Fibroblast of lung (primary cell): ENCODE data around the gene HBP1. TPM values are rescaled to one million over a fixed set of nuclear protein-coding genes. Genes with fewer than 3 reads are reported as not detected.

Experiments
- DNase-seq, 2 donors: peaks; one replicate each; pipeline versions ENCODE4 v3.0.0 to v3.0.0-alpha.2; 2010; ENCODE audit warnings: low read depth in 2 of 2
- H2AFZ ChIP-seq: 2 replicates; pipeline ENCODE4 v1.5.1; 2012; ENCODE audit warnings: low read length, control low read depth, inconsistent platforms
- H3K27ac ChIP-seq: 2 replicates; pipeline ENCODE4 v1.5.1; 2011; ENCODE audit warnings: low read length, control low read depth; ENCODE audit not compliant: insufficient read depth
- H3K27me3 ChIP-seq: 2 replicates; pipeline ENCODE4 v1.5.1; 2011; ENCODE audit warnings: mild to moderate bottlenecking, low read length; ENCODE audit not compliant: control insufficient read depth, insufficient read depth
- H3K36me3 ChIP-seq: 2 replicates; pipeline ENCODE4 v1.5.1; 2011; ENCODE audit warnings: low read length; ENCODE audit not compliant: control insufficient read depth, insufficient read depth
- H3K4me1 ChIP-seq: 2 replicates; pipeline ENCODE4 v1.5.1; 2011; ENCODE audit warnings: low read length; ENCODE audit not compliant: control insufficient read depth, insufficient read depth; ENCODE audit errors: extremely low read depth
- H3K4me2 ChIP-seq: 2 replicates; pipeline ENCODE4 v1.5.1; 2011; ENCODE audit warnings: low read length, control low read depth; ENCODE audit not compliant: insufficient read depth; ENCODE audit errors: extremely low read depth
- H3K4me3 ChIP-seq, 4 experiments: fragments of 200-600 bp in 1 of 4; sonication (generic) in 1 of 4; replicated peaks in 1 of 4; 2 replicates each; pipeline ENCODE4 v1.5.1; 2011 to 2016; ENCODE audit warnings: low read length in 4 of 4, low read depth in 3 of 4, mild to moderate bottlenecking in 3 of 4, control low read depth in 2 of 4, inconsistent platforms in 1 of 4, mixed read lengths in 1 of 4; ENCODE audit not compliant: insufficient read depth in 1 of 4; ENCODE audit errors: control extremely low read depth in 1 of 4
- H3K79me2 ChIP-seq: 2 replicates; pipeline ENCODE4 v1.5.1; 2012; ENCODE audit warnings: mild to moderate bottlenecking, low read length, inconsistent platforms; ENCODE audit not compliant: control insufficient read depth, insufficient read depth
- H3K9ac ChIP-seq: 2 replicates; pipeline ENCODE4 v1.5.1; 2011; ENCODE audit warnings: mild to moderate bottlenecking, low read length, control low read depth; ENCODE audit not compliant: insufficient read depth
- H3K9me3 ChIP-seq: 2 replicates; pipeline ENCODE4 v1.5.1; 2012; ENCODE audit warnings: low read depth, low read length; ENCODE audit not compliant: control insufficient read depth, insufficient read depth
- H4K20me1 ChIP-seq: 2 replicates; pipeline ENCODE4 v1.5.1; 2011; ENCODE audit warnings: low read length; ENCODE audit not compliant: control insufficient read depth, insufficient read depth; ENCODE audit errors: extremely low read depth
- CTCF ChIP-seq, 2 donors: IDR thresholded peaks in 1 of 2; conservative IDR thresholded peaks in 1 of 2; 1 replicate in 1 of 2; 2 replicates in 1 of 2; pipeline ENCODE4 v1.5.1; 2011 to 2012; ENCODE audit warnings: low read length in 2 of 2, control low read depth in 1 of 2, inconsistent platforms in 1 of 2, low read depth in 1 of 2, mild to moderate bottlenecking in 1 of 2
- EZH2 ChIP-seq: IDR thresholded peaks from 2 replicates; pipeline ENCODE4 v1.5.1; 2012; ENCODE audit warnings: low read length, control low read depth, mild to moderate bottlenecking; ENCODE audit errors: missing control alignments
- polyA plus RNA-seq, 2 donors: library from polyadenylated mRNA; depleted of rRNA in 1 of 2; stranded (reverse) in 1 of 2; unstranded in 1 of 2; fragments of >200 nt; gene quantifications; 2 replicates each; pipeline ENCODE4 v1.2.1, GENCODE V29; 2011 to 2012; ENCODE audit warnings: missing spikeins in 1 of 2
- total RNA-seq: library from RNA; depleted of rRNA; stranded (reverse); fragments of >200 nt; gene quantifications from 2 replicates; pipeline ENCODE4 v1.2.1, GENCODE V29; 2014

Gene HBP1
- total and polyA plus RNA-seq, 2 donors (not counting 1 experiment from before 2014, with no cell fraction given) = 72.9 to 122 TPM

GRCh38 chr7:107172276-107173032, 3.7 kb downstream of the HBP1 start:
- Histone ChIP-seq H2AFZ (no peak overlapping the region), H3K4me1 (no peaks in the 10 kb centered on the region), H3K27ac (no peak overlapping the region), H3K4me2 (no peak overlapping the region), H3K27me3 (no peaks in the 10 kb centered on the region), H3K9ac (no peak overlapping the region), H3K9me3 (no peaks in the 10 kb centered on the region), H3K4me3 (no peak overlapping the region), H3K36me3 (no peaks in the 10 kb centered on the region), H4K20me1 (peaks cover 5% of the 10 kb centered on the region), H3K79me2 (peaks cover 57% of the 10 kb centered on the region)
- DNase-seq = no peak
- TF ChIP-seq EZH2 (no peak), CTCF (conservative IDR thresholded peaks at IDR 0.05 in 1 of 2, IDR thresholded peaks at IDR 0.05 in 1 of 2; ENCODE audit: low read depth in 1 of 2, low read length in 2 of 2) (no peak)

- Histone ChIP-seq H4K20me1 (peaks cover 5% of the 10 kb centered on the region), H3K9me3 (no peaks in the 10 kb centered on the region), H3K27ac (no peak overlapping the region), H3K36me3 (no peaks in the 10 kb centered on the region), H2AFZ (no peak overlapping the region), H3K9ac (no peak overlapping the region), H3K4me1 (no peaks in the 10 kb centered on the region), H3K4me3 (no peak overlapping the region), H3K79me2 (peaks cover 62% of the 10 kb centered on the region), H3K27me3 (no peaks in the 10 kb centered on the region), H3K4me2 (no peak overlapping the region)
- DNase-seq = no peak
- TF ChIP-seq CTCF (conservative IDR thresholded peaks at IDR 0.05 in 1 of 2, IDR thresholded peaks at IDR 0.05 in 1 of 2; ENCODE audit: low read depth in 1 of 2, low read length in 2 of 2) (no peak), EZH2 (no peak)
These were observed 4.4 kb downstream of the HBP1 start for GRCh38 chr7:107173191-107173590.

- TF ChIP-seq CTCF (conservative IDR thresholded peaks at IDR 0.05 in 1 of 2, IDR thresholded peaks at IDR 0.05 in 1 of 2; ENCODE audit: low read depth in 1 of 2, low read length in 2 of 2) (no peak), EZH2 (no peak)
- Histone ChIP-seq H3K4me2 (no peak overlapping the region), H2AFZ (no peak overlapping the region), H3K4me3 (no peak overlapping the region), H3K9ac (no peak overlapping the region), H3K4me1 (no peaks in the 10 kb centered on the region), H4K20me1 (peaks cover 5% of the 10 kb centered on the region), H3K9me3 (no peaks in the 10 kb centered on the region), H3K27me3 (no peaks in the 10 kb centered on the region), H3K36me3 (no peaks in the 10 kb centered on the region), H3K27ac (no peak overlapping the region), H3K79me2 (peaks cover 62% of the 10 kb centered on the region)
- no peak for DNase-seq
These were observed 5.0 kb downstream of the HBP1 start for GRCh38 chr7:107173691-107174406.
